Posterior vena cava (tissue), 2 donors: ENCODE results near the gene SPATA4. TPM values are rescaled to one million over a fixed set of nuclear protein-coding genes. Genes with fewer than 3 reads are reported as not detected.

Experiments used
- DNase-seq: peaks from one replicate; pipeline ENCODE4 v3.0.0-alpha.2; 2020; ENCODE audit warnings: low spot score
- intact Hi-C, 2 donors: fragments of 100-400 bp; cut with DNase I; formaldehyde crosslinking; loops; one replicate each; pipeline versions ENCODE4 v1.14.1 to v1.14.2; 2022 to 2023
- total RNA-seq, 2 donors: library from RNA; stranded (reverse); fragmentation: NEBNext Ultra II Directional; extraction: Animal tissue kit (Norgen Biotek cat#: 25700); gene quantifications; one replicate each; pipeline ENCODE4 v1.2.1, GENCODE V29; 2021
- donor health status: DM: yes; HTN: yes; CAD: no.
- donor health status: DM: yes; HTN: yes; CAD: no.

Gene SPATA4
- total RNA-seq, 2 donors from 2014 or later: 0.76 TPM; not detected in 1

DNA sequence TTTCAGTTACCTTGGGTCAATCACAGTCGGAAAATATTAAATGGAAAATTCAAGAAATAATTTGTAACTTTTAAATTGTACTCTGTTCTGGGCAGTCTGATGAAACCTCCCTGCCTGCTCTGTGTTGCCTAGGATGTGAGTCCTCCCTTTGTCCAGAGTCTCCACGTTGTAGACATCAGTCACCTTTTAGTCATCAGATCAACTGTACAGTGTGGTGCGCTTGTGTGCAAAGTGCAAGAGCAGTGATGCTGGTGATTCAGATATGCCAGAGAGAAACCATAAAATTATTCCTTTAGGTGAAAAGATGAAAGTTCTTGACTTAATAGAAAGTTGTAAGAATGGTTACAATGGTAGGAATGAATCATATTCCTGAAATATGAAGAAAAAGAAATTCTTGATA is 1.4 kb downstream of the SPATA4 start:
- no peak for DNase-seq
- intact Hi-C loops: loop anchor here (5.0 to 10.0 kb wide), 2 partner anchors 81 to 858 kb away; no protein-coding TSS in a partner anchor

DNA sequence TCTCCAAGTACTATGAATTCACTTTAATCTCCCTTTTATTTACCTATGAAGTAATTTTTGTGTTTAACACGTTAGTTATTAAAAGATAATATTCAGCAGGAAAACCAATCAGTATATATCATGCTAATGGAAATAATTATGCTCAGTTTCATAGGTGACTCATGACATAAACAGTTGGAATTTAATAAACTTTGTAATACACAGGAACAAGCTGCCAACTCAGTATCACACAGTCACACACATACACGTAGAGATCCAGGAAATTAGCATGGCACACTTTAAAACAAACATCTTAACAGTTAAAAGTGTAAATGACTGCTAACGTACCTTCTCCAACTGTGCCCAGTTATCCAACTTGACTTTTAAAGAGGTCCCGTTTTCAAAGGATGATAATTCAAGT is 2.3 kb downstream of the SPATA4 start:
- intact Hi-C loops: loop anchor here (5.0 to 10.0 kb wide), 2 partner anchors 82 to 859 kb away; no protein-coding TSS in a partner anchor
- no peak for DNase-seq

DNA sequence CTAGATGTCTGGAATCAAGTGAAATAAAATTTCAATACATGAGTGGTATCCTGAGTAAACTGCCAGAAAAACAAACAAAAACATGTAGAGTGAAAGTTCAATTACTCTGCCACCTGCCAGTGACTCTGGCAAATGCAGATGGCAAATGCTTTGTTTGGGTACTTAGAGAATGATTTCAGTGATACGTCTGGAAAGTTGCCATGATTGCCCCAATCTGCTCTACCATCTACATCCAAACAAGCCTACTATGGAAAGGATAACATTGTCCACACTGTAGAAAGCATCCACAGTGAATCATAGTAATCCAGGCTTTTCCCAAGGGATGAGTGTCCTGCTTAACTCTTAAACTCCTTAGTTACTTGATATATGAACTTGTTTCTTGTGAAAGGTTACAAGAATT is 3.4 kb downstream of the SPATA4 start:
- DNase-seq: no peak
- intact Hi-C loops: loop anchor here (5.0 to 10.0 kb wide), 2 partner anchors 83 to 860 kb away; no protein-coding TSS in a partner anchor

DNA sequence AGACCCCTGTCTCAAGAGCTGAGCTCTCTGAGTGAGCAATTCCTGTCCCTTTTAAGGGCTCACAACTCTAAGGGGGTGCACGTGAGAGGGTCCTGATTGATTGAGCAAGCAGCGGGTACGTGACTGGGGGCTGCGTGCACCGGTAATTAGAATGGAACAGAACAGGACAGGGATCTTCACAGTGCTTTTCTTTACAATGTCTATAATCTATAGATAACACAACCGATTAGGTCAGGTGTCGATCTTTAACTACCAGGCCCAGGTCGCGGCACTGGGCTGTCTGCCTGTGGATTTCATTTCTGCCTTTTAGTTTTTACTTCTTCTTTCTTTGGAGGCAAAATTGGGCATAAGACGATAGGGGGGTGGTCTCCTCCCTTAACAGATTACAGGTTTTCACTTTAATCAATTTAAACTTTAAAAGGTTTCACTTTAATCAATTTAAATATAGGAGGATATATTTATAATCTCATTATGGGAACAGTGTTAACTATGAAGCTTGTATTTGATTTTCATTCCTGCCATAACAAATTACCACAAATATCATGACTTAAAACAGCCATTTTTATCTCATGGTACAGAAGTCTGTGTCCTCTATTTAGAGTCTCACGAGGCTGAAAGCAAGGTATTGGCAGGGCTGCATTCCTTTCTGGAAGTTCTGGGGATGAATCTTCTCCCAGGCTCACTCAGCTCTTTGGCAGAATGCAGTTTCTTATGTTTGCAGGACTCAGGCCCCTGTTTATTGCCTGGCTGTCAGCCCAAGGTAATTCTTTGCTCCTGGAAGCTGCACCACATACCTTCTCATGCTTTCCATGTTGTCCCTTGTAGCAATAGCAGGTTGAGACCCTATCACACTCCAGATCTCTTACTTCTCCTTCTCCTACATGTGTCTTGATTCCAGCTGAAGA is 5.2 kb downstream of the SPATA4 start:
- no peak for DNase-seq
- intact Hi-C loops: loop anchor here (5.0 to 10.0 kb wide), 2 partner anchors 85 to 862 kb away; no protein-coding TSS in a partner anchor

DNA sequence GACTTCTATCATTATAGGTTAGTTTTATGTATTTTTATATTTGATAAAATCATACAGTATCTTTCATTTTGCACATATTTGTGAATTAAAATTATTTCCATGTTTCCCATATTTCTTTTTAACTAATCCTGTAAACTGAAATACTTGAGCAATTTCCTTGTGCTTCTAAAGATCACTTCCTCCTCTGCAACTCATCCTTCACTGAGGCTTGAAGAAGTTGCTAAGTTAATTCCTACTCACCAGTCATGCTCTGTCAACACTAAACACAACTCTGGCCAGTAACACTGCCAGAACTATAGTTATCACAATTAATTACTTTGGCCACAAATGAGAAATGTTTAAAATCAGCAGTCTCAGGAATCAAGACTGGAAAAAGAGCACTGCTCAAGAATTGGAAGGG is 6.7 kb downstream of the SPATA4 start:
- intact Hi-C loops: no loop called here

DNA sequence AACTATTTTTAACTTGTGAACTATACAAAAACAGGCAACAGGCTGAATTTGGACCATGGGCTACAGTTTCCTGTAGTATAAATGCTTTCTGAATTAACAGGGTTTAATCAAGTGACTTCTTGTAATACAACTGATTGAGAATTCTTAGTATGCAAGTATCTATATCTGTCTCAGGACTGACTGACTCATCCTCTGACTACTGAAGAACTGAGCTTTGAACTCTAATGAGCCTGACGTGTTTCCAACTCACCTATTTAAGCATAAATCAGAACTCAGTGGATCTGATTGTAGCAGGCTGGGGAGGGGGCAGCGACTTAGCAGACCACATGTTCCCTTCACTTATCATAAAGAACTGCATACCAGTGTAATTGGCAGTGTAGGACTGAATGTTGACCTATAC is 7.8 kb downstream of the SPATA4 start:
- intact Hi-C loops: no loop called here
- DNase-seq: no peak

More for the DNA sequence above, 6.7 kb downstream of the SPATA4 start:
- no peak for DNase-seq

DNA sequence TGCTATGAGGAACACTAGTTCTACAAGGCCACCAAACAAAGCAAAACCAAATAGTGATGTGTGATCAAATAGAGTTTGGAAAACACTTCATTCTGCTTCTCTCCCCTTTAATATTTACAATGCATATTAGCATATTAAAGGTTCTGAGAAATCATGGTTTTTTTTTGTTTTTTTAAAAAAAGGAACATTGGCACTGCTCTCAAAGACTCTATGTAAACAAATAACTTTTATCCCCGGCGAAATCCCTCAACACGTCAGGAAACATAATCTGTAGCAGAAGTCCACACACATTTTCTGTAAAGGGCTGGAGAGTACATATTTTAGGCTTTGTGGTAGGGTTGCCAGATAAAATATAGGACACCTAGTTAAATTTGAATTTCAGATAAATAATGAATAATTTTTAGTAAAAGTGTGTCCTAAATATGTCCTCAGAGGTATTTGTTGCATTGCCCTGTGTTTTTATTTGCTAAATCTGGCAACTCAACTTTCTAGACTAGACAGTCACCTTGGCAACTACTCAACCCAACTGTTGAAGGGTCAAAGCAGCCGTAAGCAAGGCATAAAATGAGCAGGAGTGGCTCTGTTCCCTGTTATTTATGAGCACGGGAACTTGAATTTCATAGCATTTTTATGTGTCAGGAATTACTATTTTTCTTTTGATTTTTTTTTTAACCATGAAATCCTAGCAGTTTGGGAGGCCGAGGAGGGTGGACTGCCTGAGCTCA is 8.6 kb downstream of the SPATA4 start:
- no peak for DNase-seq
- intact Hi-C loops: no loop called here

DNA sequence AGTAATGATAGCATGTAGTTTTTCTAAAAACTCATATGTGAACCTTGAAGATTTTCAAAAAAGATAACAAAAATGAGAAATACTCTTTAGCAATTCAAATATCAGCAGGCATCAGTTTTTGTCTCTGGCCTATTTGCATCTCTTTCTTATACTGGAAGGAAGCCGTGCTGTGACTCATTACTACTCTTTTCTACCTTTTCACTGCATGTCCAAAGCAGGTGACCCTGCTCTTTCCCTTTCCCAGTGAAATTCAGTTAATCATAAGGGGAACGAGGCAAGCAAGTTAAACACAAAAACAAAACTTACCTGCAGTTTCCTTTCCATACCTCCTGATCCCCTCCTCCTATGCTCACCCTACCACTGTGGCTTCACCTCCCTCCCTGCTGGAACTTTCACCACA is 9.3 kb downstream of the SPATA4 start:
- DNase-seq: no peak
- intact Hi-C loops: no loop called here

DNA sequence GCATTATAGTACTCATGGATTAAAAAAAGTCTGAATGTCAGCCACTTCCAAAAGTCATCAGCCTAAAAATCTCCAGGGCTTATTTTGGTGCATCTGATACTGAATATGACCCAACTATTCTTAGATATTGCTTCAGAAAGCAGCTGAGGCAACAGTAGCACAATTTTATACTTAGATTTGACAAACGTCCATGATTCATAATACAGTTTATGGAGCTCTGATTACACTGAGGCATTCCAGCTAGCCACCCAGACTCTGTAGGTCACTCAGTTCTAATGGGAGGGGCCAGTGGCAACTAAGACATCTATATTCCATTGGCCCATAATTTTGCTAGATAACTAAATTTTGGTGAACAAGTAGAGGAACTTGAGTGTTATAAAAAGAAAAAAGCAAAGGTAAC is 10.3 kb downstream of the SPATA4 start:
- no peak for DNase-seq
- intact Hi-C loops: no loop called here

DNA sequence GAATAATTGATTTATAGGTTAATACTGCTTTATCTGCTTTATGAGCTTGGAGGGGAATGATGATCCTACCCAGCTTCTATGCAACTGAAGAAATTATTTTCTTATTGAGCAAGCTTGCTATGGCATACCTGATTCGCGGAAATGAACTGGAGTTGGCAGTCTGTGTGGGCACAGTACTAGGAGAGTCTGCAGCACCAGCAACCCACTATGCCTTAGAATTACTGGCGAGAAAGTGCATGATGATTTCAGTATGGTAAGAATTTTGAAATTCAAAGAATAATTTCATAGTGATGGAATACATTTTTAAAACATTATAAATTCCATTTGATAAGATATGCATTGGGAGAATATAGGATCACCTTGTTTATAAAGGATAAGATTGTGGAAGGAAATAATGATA is 32.3 kb downstream of the SPATA4 start:
- DNase-seq: no peak
- intact Hi-C loops: no loop called here

DNA sequence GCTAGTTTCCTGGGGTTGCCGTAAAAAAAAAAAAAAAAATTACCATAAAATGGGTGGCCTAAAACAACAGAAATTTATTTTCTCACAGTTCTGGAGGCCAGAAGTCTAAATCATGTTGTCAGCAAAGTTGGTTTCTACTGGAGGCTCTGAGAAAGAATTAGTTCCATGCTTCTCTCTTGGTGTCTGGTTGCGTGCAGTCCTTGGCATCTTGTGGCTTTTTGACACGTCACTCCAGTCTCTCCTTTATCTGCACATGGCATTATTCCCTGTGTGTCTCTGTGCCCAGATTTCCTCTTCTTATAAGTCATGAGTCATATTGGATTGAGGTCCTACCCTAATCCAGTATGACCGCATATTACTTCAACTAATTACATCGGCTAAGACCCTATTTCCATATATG is 38.7 kb downstream of the SPATA4 start:
- intact Hi-C loops: no loop called here
- no peak for DNase-seq

DNA sequence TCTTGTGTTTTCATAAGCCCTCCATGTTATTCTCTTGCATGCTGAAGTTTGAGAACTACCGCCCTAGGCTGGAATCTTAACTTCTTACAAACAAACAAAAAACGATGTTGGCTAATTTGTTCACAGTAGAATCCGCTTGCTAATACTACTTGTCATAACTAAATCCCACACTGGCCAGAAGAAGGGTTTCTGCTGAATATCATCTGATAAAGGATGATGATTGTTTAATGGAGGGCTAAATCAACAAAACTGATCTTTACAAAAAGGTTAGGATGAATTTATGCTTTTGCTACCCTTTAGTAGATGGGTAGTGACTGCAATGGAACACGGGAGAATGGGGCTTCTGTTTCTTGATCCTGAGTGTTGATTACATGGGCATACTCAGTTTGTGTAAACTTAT is 42.3 kb downstream of the SPATA4 start:
- no peak for DNase-seq
- intact Hi-C loops: no loop called here

DNA sequence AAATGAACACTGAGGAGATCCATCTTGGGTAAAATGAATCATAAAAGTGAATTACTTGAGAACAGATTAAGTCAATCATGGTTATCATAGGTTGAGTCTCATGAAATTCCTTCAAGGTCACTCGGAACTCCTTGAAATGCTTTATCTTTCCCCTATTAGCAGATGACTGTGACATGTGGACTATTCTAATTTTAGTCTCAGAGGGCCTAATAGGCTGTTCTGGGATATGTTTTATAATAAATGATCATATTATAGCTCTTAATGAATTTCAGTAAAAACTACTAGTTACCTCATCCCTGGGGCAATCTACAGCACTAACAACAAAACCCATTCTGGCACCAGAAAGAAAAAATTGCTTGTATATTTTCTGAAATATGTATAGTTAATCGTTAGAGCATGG is 44.7 kb downstream of the SPATA4 start:
- intact Hi-C loops: no loop called here
- DNase-seq: no peak

DNA sequence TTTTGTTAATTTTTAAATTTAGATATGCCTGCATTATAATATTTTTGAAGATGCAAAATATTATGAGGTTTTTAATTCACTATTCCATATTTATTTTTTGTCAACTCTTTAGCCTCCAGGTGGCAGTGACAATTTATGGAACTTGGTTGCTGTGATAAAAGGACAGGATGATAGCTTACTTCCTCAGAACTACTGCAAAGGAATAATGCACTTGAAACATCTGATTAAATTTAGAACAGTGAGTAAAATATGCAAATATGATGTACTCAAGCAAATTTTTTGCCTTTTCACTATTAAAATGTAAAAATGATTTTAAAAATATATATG is 45.1 kb downstream of the SPATA4 start:
- no peak for DNase-seq
- intact Hi-C loops: no loop called here

DNA sequence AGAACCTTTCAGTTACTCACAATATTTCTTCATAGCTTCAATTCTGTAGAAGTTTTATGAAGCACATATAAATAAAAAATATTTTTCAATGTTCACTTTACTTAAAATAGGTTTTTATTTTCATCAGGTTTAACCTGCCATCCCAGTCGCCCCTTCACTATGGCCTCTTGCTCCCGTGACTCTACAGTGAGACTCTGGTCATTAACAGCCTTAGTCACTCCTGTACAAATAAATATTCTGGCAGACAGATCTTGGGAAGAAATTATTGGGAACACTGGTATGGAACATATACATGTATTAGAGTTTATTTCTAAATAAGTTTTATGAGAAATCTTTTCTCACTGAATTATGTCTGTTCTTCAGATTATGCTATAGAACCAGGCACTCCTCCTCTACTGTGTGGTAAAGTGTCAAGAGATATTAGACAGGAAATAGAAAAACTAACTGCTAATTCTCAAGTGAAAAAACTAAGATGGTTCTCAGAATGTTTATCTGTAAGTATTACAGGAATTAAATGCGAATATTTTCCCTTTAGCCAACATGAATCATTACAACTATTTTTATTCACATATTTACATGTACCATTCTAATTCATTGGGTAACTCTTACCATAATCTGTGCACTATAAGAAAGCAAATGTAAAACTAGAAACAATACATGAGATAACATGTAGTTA is 45.6 kb downstream of the SPATA4 start:
- no peak for DNase-seq
- intact Hi-C loops: no loop called here

DNA sequence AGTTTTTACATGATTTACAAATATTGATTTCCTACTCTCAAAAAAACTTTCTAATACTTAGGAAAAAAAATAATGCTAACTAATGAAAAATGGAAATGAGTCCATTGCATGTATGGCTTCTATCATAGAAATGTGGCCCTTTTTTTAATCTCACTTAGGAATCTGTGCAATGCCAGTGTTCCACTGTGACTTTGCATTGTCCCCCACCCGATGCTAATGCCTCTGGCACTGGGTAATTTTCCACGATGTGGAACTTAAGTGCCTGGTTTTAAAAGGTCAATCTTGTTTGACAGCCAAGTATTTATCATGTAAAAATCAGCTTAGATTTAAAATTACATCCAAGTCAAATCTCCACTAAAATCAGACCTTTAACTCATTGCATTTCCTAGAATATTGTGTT is 53.1 kb downstream of the SPATA4 start:
- DNase-seq: no peak
- intact Hi-C loops: no loop called here

DNA sequence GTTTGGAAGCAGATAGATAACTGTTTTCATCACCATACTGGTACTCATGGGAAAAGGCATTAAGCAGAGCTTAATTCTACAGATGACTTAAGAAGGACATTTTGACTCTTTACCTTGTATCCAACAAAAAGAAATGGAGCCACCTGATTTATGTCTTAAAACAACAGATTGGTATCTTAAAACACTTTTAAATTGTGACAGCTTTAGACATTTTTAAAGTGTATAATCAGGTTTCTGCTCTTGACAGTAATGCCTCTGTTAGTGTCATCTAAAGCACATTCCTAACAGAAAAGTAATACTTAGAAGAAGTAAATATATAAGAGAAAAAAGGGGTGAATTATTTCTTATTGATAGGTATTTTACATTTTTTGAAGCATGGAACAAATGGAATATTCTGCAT is 55.9 kb downstream of the SPATA4 start:
- DNase-seq: no peak
- intact Hi-C loops: no loop called here

DNA sequence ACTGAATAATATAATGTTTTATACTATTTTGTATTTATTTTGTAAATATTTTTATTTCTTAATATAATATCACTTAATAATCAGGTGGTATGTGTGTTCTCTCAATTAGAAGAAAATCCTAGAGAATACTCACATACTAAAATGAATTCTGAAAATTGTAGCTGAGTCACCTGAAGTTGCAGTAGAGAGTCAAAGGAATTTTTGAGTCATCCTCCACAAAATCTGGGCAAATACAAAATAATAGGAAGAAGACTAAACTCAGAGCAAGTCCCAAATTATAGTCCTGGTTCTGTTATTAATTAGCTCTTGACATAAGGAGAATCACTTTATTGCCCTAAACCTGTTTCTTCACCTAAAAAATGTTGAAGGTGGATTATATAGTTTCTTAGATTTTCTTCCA is 57.8 kb downstream of the SPATA4 start:
- intact Hi-C loops: no loop called here
- no peak for DNase-seq

DNA sequence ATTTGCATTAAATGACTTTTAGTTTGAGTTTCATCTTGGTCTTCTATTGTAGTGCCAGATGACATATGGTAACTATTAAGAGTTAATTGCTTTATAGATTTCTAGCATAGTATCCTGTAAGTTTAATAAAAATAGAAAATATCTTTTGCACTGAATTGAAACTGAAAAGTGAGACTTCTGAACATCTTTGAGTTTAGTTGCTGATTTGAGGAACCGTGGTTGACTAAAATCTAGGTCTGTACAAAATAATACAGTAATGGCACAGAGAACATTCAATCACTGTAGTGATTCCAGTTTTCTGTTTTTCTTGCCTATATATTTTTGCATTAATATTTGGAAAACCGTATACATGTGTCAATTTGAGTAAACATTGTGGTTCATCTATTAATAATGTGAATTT is 60.7 kb downstream of the SPATA4 start:
- DNase-seq: no peak
- intact Hi-C loops: no loop called here
